Ascending aorta (tissue), 2 donors: ENCODE measurements around the gene ATXN7L1. TPM values are rescaled to one million over a fixed set of nuclear protein-coding genes. Genes with fewer than 3 reads are reported as not detected.
A peak's percentile ranks its signal among the peaks of the same experiment; 100 is the strongest.

Source experiments
- DNase-seq, 2 donors: peaks; one replicate each; pipeline ENCODE4 v3.0.0-alpha.2; 2019; ENCODE audit warnings: low spot score in 2 of 2
- H3K27ac ChIP-seq, 2 donors: fragments of 200-600 bp; sonication (generic); one replicate each; pipeline ENCODE4 v1.5.1; 2016 to 2017; ENCODE audit warnings: mild to moderate bottlenecking in 1 of 2
- H3K27me3 ChIP-seq: fragments of 200-600 bp; sonication (generic); one replicate; pipeline ENCODE4 v1.5.1; 2017
- H3K36me3 ChIP-seq, 2 donors: fragments of 200-600 bp; sonication (generic); one replicate each; pipeline ENCODE4 v1.5.1; 2016
- H3K4me1 ChIP-seq, 2 donors: fragments of 200-600 bp; sonication (generic); one replicate each; pipeline ENCODE4 v1.5.1; 2016 to 2017; ENCODE audit warnings: mild to moderate bottlenecking in 1 of 2
- H3K4me3 ChIP-seq, 2 donors: fragments of 200-600 bp; sonication (generic); one replicate each; pipeline ENCODE4 v1.5.1; 2016 to 2017; ENCODE audit warnings: mild to moderate bottlenecking in 1 of 2
- H3K9me3 ChIP-seq, 2 donors: fragments of 200-600 bp; sonication (generic); one replicate each; pipeline ENCODE4 v1.5.1; 2016
- intact Hi-C: fragments of 100-400 bp; cut with DNase I; formaldehyde crosslinking; loops from one replicate; pipeline ENCODE4 v1.15.1; 2023
- total RNA-seq: library from RNA; depleted of rRNA; stranded (reverse); fragments of >200 nt; gene quantifications from one replicate; pipeline ENCODE4 v1.1.0, GENCODE V29; 2016
- TF ChIP-seq, protein P1 (sequence below), 3 experiments: fragments of 200-600 bp in 2 of 3; fragments of 450-650 bp in 1 of 3; sonication (generic) in 2 of 3; IDR thresholded peaks; one replicate each; pipeline ENCODE4 v1.5.1; 2016 to 2019; ENCODE audit warnings: antibody characterized with exemption in 3 of 3, mild to moderate bottlenecking in 1 of 3, moderate library complexity in 1 of 3

The ATXN7L1 gene
- total RNA-seq, 1 donor from 2014 or later: 7.5 TPM

DNA sequence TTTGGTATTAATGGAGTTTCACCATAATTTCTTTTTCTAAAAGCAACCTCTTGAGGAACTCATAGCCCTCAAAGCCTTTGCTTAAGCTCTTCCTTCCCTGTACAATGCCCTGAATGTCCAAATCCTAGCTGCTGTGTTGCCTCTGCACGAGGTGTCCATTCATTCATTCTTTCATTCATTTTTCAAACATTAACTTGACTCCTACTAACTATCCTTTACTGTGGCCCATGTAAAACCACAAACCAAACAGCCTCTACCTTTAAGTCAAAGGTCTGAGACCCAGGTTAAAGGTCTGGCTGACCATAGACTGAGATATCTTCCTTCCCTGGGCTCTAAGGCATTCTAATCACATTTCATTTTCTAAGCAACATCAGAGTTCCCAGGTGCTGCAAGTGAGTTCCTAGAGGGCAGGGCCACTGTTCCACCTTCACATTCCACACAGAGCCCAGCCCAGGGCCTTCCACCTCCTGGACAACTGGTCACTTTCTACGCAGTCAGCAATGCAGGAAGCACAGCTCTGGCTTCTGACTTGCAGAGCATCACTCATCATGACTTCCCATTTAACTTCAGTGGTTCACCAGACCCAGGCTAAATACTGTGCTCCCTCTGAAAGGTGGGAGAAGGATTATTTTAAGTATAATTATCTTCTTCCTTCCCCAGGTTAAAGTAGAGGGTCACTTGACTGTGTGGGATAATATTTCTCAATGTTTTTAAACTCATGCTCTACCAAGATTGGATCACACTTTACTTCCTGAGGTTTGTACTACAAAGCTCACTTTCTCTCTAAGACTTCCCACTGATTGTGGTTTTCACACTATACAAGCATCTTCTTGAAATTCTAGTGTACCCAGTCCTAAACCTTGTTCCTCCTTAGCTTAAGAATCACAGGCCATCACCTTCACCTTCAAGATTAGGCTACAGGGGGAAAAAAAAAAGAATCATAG, 19.1 kb downstream of the ATXN7L1 start:
- TF ChIP-seq, protein P1, sequence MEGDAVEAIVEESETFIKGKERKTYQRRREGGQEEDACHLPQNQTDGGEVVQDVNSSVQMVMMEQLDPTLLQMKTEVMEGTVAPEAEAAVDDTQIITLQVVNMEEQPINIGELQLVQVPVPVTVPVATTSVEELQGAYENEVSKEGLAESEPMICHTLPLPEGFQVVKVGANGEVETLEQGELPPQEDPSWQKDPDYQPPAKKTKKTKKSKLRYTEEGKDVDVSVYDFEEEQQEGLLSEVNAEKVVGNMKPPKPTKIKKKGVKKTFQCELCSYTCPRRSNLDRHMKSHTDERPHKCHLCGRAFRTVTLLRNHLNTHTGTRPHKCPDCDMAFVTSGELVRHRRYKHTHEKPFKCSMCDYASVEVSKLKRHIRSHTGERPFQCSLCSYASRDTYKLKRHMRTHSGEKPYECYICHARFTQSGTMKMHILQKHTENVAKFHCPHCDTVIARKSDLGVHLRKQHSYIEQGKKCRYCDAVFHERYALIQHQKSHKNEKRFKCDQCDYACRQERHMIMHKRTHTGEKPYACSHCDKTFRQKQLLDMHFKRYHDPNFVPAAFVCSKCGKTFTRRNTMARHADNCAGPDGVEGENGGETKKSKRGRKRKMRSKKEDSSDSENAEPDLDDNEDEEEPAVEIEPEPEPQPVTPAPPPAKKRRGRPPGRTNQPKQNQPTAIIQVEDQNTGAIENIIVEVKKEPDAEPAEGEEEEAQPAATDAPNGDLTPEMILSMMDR (IDR thresholded peaks at IDR 0.05): no peak
- DNase-seq: peak in 1 of 2 donors; percentile 28
- no peaks in the 10 kb centered on the region for H3K9me3 ChIP-seq
- H3K4me3 ChIP-seq: no peak overlapping the region
- no peaks in the 10 kb centered on the region for H3K4me1 ChIP-seq
- no peaks in the 10 kb centered on the region for H3K27me3 ChIP-seq
- no peak overlapping the region for H3K27ac ChIP-seq
- H3K36me3 ChIP-seq: no peaks in the 10 kb centered on the region
- intact Hi-C loops: no loop called here

DNA sequence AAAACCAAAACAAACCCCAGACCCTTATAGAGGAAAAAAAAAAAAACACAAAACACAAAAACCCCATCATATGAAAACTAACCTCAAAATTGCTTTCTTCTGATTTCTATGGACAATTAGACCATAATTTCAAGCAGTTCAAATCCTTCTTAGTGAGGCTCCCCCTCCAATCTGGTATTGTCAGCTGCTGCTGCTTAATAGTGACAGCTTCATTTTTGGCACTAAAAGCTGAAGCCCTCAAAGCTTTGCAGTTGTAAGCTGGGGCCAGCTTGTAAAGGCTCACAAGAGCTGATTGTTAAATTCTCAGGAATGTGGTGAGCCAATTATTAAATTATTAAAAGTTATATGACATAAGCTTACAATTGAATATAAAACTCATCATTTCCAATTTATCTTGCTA, 21.9 kb downstream of the ATXN7L1 start:
- no peaks in the 10 kb centered on the region for H3K36me3 ChIP-seq
- no peaks in the 10 kb centered on the region for H3K27me3 ChIP-seq
- no peak overlapping the region for H3K4me3 ChIP-seq
- DNase-seq: no peak
- TF ChIP-seq, protein P1 (IDR thresholded peaks at IDR 0.05): no peak
- H3K27ac ChIP-seq: no peak overlapping the region
- no peaks in the 10 kb centered on the region for H3K9me3 ChIP-seq
- intact Hi-C loops: no loop called here
- no peaks in the 10 kb centered on the region for H3K4me1 ChIP-seq

DNA sequence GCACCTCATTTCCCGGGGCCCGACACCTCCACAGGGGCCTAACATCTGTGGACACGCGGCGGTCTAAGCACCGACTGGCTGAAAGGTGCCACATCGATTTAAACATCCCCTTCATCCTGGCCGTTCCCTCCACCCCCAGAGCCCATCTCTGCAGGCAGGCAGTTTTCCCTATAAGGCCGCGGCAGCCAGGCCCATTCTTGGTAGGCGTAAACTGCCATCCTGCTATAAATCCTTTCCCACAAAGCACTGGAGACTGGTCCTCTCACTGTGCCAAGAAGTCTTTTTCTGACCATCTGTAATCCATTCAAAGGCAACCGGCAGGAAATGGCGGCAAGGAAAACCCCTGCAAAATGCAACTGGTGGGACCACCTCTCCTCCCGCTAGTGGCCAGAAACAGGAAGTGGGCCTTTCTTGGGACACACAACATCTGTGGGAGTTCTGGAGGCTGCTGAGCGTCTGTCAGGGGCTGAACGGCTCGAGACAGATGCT, 22.4 kb downstream of the ATXN7L1 start:
- Histone ChIP-seq H3K27ac (no peak overlapping the region), H3K4me3 (no peak overlapping the region), H3K4me1 (no peaks in the 10 kb centered on the region), H3K9me3 (no peaks in the 10 kb centered on the region), H3K27me3 (no peaks in the 10 kb centered on the region), H3K36me3 (no peaks in the 10 kb centered on the region)
- TF ChIP-seq, protein P1 (IDR thresholded peaks at IDR 0.05): no peak
- peak in 1 of 2 donors; percentile 52 for DNase-seq
- intact Hi-C loops: no loop called here

DNA sequence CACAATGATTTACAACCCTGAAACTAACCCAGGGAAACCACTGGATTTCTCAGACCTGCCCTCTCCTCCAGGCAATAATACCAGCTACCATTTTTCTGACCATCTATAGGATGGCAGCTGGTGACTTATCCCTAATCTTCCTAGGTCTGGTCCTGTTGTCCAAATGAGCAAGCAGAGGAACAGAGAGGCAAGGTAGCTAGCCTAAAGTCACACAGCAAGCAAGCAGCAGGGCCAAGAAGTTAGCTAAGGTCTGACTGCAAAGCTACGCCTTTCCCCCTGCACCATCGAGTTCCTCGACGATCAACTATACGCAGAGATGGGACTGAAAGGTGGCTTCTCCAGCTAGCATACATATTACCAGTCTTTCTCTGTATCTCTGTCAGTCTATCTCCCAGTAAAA, 25.3 kb downstream of the ATXN7L1 start:
- no peaks in the 10 kb centered on the region for H3K4me1 ChIP-seq
- no peak for DNase-seq
- intact Hi-C loops: no loop called here
- H3K9me3 ChIP-seq: no peaks in the 10 kb centered on the region
- TF ChIP-seq, protein P1 (IDR thresholded peaks at IDR 0.05): no peak
- no peak overlapping the region for H3K4me3 ChIP-seq
- no peaks in the 10 kb centered on the region for H3K36me3 ChIP-seq
- H3K27ac ChIP-seq: no peak overlapping the region
- H3K27me3 ChIP-seq: no peaks in the 10 kb centered on the region

DNA sequence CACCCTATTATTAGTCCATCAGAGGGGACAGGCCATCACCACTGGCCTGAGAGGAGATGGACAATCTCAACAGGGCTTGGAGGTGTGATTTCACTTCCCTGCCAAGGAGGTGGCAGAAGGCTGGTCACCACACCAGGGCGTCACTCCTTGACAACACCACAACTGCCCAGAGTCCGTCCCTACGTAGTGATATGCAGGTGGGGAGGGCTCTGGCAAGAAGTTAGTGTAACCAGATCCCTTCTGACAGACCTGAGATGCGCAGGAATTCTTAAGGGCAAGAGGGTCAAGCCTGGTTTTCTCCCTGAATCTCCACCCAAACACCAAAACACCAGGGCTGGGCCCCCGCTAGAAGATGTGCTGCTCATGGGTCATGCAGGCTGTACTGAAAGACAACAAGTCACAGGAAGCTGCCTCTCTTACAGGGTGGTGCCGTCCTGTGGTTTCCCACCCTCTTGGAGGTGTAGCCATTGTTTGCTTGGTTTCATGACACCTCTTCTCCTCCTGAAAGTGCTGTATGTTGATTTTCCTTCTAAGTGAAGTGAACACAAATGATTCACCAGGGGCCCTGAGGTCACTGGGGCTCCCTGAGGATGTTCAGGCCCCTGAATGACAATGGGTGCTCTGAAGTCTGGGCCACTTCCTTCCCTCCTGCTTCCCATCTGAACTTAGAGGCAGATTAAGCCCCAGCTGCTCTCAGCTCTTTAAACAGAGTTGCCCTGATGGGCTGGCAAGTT, 27.1 kb downstream of the ATXN7L1 start:
- no peak overlapping the region for H3K4me3 ChIP-seq
- no peaks in the 10 kb centered on the region for H3K36me3 ChIP-seq
- intact Hi-C loops: no loop called here
- H3K27ac ChIP-seq: no peak overlapping the region
- TF ChIP-seq, protein P1 (IDR thresholded peaks at IDR 0.05): no peak
- H3K9me3 ChIP-seq: no peaks in the 10 kb centered on the region
- H3K27me3 ChIP-seq: no peaks in the 10 kb centered on the region
- DNase-seq: peak in 1 of 2 donors; percentile 58
- no peaks in the 10 kb centered on the region for H3K4me1 ChIP-seq
